Choroid plexus epithelial cell (primary cell): ENCODE measurements around the gene PLAAT3.
"Not testable (repeated sequence)": the region's sequence is repeated elsewhere in the genome, so short reads cannot be mapped to it uniquely, and the experiment has no call there.

ENCODE experiments used
- DNase-seq: peaks from one replicate; pipeline ENCODE4 v3.0.0-alpha.2; 2010; ENCODE audit warnings: low read depth
- H3K4me3 ChIP-seq: 2 replicates; pipeline ENCODE4 v1.5.1; 2011; ENCODE audit warnings: low read depth, mild to moderate bottlenecking, control low read depth, low read length, moderate library complexity
- TF ChIP-seq, protein P1 (sequence below): conservative IDR thresholded peaks from 2 replicates; pipeline ENCODE4 v1.5.1; 2011; ENCODE audit warnings: low read depth, mild to moderate bottlenecking, control low read depth, inconsistent platforms, low read length, moderate library complexity

PLAAT3 gene

DNA sequence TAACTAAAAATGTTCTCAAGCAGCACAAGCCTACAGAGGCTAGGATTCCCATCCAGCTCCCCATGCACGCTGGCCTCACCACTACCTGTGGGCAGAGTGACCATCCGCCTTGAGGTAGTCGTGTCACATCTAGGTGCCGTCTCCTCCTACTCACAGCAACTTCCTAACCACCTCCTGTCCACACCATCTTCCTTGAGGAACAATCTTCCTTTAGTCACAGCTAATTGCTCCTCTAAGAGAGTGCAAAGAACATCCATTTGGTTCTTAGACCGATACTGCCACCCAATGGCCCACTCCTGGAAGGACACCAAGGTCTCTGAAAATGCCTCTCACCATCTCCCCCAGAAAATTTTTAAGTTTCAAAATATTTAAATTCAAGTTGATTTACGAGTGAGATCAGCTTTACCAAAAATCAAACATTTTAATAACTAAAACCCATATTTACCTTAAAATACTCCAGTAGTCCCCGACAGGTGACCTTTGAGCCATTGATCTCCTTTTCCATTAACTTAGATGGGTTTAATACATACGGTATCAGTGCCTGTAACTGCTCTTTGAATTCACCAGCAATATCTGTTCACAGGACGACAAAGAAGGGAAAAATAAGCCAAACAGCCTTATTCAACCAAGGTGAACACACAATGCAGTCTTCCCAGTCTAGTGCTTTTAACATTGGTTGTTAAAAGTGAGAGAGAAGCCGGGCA is 21.7 kb upstream of the PLAAT3 start:
- TF ChIP-seq, protein P1, sequence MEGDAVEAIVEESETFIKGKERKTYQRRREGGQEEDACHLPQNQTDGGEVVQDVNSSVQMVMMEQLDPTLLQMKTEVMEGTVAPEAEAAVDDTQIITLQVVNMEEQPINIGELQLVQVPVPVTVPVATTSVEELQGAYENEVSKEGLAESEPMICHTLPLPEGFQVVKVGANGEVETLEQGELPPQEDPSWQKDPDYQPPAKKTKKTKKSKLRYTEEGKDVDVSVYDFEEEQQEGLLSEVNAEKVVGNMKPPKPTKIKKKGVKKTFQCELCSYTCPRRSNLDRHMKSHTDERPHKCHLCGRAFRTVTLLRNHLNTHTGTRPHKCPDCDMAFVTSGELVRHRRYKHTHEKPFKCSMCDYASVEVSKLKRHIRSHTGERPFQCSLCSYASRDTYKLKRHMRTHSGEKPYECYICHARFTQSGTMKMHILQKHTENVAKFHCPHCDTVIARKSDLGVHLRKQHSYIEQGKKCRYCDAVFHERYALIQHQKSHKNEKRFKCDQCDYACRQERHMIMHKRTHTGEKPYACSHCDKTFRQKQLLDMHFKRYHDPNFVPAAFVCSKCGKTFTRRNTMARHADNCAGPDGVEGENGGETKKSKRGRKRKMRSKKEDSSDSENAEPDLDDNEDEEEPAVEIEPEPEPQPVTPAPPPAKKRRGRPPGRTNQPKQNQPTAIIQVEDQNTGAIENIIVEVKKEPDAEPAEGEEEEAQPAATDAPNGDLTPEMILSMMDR, result peak; percentile 93
- no peak overlapping the region for H3K4me3 ChIP-seq
- DNase-seq, result peak; percentile 82

DNA sequence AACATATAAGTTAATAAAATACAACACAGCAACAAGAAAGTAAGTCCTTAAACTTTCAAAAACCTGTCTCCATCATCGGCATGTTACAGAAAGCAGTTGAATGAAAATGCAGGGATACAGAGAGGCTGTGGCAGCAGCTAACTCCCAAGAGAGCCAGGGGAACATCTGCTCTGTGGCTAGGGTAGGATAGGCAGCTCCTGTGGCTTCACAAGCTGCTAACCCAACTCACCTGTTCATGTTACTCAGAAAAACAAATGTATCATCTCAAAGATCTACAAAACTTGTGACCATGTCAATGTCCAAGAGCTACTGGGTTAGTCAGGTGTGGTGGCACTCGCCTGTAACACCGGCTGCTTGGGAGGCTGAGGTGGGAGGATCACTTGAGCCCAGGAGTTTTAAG is 15.2 kb upstream of the PLAAT3 start:
- H3K4me3 ChIP-seq, result no peak overlapping the region
- DNase-seq, result no peak
- TF ChIP-seq, protein P1, result no peak

DNA sequence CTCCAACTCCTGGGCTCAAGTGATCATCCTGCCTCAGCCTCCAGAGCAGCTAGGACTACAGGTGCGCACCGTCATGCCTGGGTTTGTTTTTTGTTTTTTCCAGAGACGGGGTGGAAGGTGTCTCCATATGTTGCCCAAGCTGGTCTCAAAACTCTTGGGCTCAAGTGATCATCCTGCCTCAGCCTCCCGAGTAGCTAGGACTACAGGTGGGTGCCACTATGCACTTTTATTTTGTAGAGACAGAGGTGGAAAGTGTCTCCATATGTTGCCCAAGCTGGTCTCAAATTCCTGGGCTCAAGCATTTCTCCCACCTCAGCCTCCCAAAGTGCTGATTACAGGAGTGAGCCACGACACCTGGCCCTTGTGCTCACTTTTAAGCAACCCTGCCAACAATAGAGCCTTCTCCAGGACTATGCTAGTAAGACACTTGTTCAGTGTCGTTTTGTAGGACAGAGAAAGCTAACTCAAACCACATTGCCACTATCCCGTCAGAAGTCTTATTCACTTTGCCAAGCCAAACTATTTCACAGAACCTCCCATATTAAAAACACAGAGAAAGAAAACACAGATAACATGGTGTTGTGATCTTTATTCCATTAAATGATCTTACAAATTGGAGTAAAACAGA is 9.4 kb upstream of the PLAAT3 start:
- no peak for DNase-seq
- no peak overlapping the region for H3K4me3 ChIP-seq
- TF ChIP-seq, protein P1, result no peak

DNA sequence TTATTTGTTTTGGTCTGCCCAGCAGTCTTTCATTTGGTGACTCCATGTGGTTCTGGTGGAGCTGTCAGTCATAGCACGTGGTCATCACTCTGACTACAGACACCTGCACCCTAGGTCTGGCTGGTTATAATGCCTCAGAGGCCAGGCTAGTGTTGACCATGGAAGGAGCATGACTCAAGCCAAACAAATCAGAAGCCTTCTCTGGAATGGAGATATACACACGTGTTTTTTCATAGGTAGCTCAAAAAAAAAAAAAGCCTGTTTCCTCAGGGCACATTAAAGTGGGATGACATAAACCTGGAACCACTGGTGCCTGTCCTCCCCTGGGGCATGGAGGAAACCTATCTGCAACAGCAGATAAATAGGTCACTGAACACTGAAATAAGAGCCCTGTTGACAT is 8.1 kb upstream of the PLAAT3 start:
- DNase-seq, result no peak
- H3K4me3 ChIP-seq, result no peak overlapping the region
- TF ChIP-seq, protein P1, result no peak

DNA sequence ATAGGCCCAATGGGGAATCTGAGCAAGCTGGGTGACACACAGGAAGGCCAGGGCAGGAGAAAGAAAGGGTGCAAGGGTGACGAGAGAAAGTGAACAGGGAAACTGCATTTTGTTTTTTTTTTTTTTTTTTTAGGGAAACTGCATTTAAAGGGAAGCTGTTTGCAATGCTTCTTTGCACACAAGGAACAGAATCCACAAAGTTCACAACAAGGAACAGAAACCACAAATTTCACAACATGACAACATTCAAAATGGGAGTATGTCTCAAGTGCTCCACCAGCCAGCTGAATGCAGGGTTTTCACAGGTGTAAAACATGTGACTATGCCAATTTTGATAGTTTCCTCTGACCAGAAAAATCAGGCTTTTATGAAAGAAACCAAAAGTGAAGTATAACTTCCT is 6.8 kb upstream of the PLAAT3 start:
- TF ChIP-seq, protein P1, result no peak
- no peak for DNase-seq
- H3K4me3 ChIP-seq, result no peak overlapping the region

DNA sequence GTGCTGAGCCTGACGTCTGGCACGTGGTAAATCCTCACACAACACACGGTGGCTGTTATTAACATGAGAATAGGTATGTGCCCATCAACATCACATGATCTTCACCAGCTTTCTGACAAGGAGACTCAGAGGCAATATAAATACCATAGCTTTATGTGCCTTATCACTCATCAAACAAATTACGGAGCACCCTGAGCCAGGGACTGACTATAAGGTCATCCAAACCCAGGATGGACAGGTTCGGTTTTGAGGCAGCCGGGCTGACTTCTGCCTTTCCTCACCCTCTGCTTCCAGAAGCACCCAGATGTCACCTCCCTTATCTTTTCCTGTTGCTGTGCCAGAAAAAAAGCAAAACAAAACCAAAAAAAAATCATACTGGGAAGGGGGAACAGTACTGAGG is 5.7 kb upstream of the PLAAT3 start:
- TF ChIP-seq, protein P1, result no peak
- no peak for DNase-seq
- no peak overlapping the region for H3K4me3 ChIP-seq

DNA sequence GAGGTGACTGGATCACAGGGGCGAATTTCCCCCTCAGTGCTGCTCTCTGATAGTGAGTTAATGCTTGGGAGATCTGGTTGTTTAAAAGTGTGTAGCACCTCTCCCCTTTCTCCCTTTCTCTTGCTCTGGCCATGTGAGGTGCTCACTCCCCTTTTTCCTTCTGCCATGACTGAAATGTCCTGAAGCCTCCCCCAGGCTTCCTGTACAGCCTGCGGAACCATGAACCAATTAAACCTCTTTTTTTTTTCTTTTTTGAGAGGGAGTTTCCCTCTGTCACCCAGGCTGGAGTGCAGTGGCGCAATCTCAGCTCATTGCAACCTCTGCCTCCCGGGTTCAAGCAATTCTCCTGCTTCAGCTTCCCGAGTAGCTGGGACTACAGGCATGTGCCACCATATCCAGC is 3.5 kb upstream of the PLAAT3 start:
- not testable (repeated sequence) for DNase-seq, H3K4me3 ChIP-seq
